Fibroblast of skin of right quadriceps (primary cell): ENCODE results near the gene PRICKLE4.
"Not testable (repeated sequence)": the region's sequence is repeated elsewhere in the genome, so short reads cannot be mapped to it uniquely, and the experiment has no call there.

ENCODE experiments used
- DNase-seq: peaks from one replicate; pipeline ENCODE4 v3.0.0-alpha.2; 2013

Gene PRICKLE4

GRCh38 chr6:41801380-41801779 lies 20.8 kb downstream of the PRICKLE4 start:
- no peak for DNase-seq

GRCh38 chr6:41805830-41806774 lies 25.5 kb downstream of the PRICKLE4 start:
- no peak for DNase-seq

GRCh38 chr6:41811095-41811494 lies 30.5 kb downstream of the PRICKLE4 start:
- no peak for DNase-seq

GRCh38 chr6:41811946-41812345 lies 31.4 kb downstream of the PRICKLE4 start:
- not testable (repeated sequence) for DNase-seq

GRCh38 chr6:41813469-41813868 lies 32.9 kb downstream of the PRICKLE4 start:
- no peak for DNase-seq

GRCh38 chr6:41813956-41814355 lies 33.4 kb downstream of the PRICKLE4 start:
- DNase-seq: no peak

- DNase-seq: no peak
Measured at GRCh38 chr6:41814629-41815028, 34.0 kb downstream of the PRICKLE4 start.

GRCh38 chr6:41815587-41815986 lies 35.0 kb downstream of the PRICKLE4 start:
- no peak for DNase-seq

- DNase-seq: no peak
Measured at GRCh38 chr6:41818271-41819054, 37.9 kb downstream of the PRICKLE4 start.

- DNase-seq: no peak
Measured at GRCh38 chr6:41821266-41821665, 40.7 kb downstream of the PRICKLE4 start.

- DNase-seq: no peak
Measured at GRCh38 chr6:41822021-41822420, 41.4 kb downstream of the PRICKLE4 start.

- DNase-seq: no peak
Measured at GRCh38 chr6:41823178-41823577, 42.6 kb downstream of the PRICKLE4 start.

GRCh38 chr6:41824571-41825569 lies 44.3 kb downstream of the PRICKLE4 start:
- DNase-seq: no peak

GRCh38 chr6:41826343-41827022 lies 45.9 kb downstream of the PRICKLE4 start:
- no peak for DNase-seq

GRCh38 chr6:41832263-41832662 lies 51.7 kb downstream of the PRICKLE4 start:
- no peak for DNase-seq

GRCh38 chr6:41836022-41836659 lies 55.6 kb downstream of the PRICKLE4 start:
- DNase-seq: peak; percentile 6

GRCh38 chr6:41836660-41837052 lies 56.1 kb downstream of the PRICKLE4 start:
- DNase-seq: peak; percentile 19
